Activated T-cell treated with anti-CD3 and anti-CD28 coated beads for 48 hours (primary cell): Measurements from ENCODE around the gene PSMG4.

Experiments
- DNase-seq: peaks from one replicate; pipeline ENCODE4 v3.0.0-alpha.2; 2020; ENCODE audit warnings: low read depth

The PSMG4 gene

DNA sequence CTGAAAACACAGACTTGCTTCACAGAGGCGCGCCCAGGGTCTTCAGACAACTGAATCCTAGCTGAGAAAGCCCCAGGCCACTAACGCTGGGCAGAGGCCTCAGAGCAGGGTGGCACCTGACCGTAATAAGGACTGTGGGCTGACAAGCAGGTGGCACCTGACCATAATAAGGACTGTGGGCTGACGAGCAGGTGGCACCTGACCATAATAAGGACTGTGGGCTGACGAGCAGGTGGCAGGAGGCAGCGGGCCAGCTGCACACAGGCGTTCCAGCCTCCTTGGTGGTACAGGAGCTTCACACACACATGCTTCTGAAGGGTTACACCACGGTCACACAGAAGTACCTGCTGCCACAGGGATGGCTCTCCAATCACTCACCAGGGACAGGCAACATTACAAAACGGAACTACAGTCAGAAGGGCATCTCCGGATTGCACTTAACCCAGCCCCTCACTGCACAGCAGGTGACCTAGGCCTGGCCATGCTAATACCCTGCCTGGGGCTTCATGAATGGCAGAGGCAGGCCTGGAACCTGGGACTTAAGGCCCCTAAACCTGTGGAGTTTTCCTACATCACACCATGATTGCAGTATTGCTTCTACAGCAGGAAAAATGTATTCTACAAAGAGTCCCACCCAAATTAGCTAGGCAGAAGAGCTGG lies 50.8 kb downstream of the PSMG4 start:
- no peak for DNase-seq

DNA sequence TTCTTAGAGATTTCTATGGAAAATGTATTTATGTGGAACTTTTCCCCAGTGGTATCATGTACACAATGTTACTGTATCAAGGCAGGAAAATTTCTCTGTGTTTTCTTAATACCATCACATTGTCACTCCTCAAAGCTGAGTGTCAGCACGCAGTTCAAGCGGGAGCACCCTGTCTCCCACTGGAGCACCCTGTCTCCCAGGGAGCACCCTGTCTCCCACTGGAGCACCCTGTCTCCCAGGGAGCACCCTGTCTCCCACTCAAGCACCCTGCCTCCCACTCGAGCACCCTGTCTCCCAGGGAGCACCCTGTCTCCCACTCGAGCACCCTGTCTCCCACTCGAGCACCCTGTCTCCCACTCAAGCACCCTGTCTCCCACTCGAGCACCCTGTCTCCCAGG lies 51.3 kb downstream of the PSMG4 start:
- DNase-seq = no peak

DNA sequence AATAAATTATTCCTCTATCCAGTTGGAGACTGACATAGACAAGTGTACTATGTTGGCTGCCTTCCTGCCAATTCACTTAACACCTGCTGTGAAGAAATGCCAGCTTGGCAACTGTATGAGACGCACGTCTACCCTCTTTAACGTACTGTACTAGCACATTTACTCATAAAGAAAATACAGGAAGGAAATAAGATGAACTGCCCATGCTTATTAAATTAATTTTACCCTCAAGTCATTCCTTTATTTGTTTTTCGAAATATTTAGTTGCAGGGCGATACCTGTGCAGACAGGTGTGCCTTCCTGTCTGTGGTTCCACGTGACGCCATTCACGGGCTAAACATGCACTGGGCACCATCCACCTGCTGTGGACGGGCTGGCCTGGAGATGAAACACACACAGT lies 52.0 kb downstream of the PSMG4 start:
- DNase-seq = no peak

DNA sequence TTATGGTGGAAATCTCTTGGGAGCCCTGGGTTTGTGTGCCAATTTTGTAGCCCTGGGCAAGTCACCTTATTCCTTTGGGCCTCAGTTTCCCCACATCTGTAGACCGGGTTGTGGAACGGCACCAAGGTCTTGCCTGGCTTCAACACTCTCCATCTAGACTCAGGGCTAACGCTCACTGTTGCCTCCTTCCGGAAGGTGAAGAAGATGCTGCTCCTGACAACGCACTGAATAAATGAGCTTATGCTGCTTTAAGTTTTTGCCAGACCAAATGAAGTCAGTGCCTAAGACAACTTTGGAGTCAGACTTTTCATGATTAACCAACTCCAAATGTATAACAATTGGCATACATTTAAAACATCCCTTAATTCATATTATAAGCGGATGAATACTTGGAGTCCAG lies 53.1 kb downstream of the PSMG4 start:
- no peak for DNase-seq

DNA sequence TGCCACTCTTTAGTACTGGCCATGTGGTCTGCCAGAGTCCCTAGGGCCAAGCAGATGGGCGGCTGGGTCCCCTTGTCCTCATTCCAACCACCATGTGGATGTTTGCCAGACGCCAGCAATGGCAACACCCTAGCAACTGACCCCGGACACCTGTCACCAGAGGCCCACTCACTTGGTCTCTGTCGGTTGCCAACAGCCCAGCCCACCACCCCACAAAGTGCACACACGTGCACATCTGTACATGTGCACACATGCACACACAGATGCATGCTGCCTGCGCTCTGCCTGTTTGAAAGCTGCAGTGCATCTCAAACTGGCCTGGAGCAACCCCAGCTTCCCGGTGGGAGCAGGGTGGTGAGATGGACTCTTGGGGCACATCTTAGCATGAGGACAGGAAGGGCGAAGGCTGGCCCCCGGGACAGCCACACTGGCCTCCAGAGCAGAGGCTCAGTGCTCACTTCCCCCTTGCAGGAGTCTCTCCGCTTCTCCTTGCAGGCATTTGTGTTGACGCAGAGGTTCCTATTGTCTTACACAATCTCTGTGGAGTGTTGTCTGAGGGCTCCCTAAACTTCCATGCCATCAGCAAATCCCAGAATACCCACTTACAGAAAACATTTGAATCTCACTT lies 54.0 kb downstream of the PSMG4 start:
- DNase-seq = no peak

DNA sequence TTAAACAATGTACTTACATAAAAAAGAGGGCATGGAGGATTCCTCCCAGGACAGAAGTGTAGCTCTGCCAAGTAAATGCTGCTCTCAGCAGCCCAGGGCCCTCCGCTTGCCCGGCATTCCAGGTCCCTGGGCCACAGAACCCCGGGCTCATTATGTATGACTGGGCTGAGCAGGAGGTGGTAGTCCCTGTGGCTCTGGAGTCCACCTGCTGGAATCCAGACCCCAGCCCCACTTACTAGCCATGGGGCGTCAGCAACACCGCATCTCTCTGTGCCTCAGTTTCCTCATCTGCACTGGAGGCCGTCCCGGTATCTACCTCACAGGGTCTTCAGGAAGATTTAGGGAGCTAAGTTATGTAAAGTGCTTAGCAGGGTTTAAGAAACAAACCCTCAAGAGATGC lies 55.4 kb downstream of the PSMG4 start:
- DNase-seq = no peak

DNA sequence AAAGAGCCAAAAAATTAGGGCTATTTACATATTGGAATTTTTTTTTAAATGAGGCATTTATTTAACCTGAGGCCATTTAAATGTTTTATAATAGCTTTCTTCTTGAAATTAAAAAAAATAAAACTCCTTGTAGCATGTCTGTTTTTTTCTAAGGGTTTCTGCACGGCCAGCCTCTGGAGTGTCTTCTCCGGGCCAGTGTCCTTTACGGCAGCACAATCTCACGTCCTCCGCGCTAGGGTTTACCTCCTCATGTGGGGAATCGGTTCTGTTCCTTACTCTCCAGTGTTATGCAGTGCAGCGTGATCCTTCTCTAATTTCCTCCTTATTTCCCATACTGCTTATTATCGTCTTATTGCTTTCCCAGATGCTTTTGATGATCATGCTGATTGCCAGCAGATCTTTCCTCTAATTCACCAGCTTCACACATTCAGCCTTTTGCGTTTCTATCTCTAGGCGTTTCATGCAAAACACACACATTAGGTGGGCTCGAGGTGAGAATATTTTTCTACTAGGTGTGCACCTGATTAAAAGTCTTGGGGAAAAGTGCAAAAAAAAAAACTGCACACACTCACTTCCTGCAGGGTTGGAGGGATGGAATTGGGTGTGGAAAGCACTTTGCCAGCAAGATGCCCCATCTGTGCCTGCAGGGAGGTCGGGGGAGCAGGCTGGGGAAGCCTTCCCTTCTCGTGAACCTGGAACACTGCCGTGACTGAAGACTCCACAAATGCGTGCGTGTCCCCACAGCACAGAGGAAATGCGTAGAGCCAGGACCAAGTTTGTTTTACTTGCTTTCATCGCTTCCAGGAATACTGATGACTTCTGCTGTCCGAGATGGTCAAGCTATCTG lies 56.1 kb downstream of the PSMG4 start:
- DNase-seq = no peak

DNA sequence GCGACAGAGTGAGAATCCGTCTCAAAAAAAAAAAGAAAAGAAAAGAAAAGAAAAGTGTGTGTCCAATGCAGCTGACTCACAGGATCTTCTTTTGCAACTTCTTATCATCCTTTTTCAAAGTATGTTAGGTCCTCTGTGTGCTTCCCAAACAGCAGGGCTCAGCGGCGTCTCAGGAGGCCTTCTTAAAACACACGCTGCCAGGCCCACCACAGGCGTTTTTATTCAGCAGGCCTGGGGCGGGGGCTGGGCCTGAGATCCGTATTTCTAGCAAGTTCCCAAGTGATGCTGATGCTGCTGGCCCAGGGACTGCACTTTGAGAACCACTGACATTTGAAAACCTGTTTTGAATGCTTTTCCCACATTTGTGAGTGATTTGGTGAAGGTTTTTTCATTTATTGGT lies 57.1 kb downstream of the PSMG4 start:
- DNase-seq = no peak

DNA sequence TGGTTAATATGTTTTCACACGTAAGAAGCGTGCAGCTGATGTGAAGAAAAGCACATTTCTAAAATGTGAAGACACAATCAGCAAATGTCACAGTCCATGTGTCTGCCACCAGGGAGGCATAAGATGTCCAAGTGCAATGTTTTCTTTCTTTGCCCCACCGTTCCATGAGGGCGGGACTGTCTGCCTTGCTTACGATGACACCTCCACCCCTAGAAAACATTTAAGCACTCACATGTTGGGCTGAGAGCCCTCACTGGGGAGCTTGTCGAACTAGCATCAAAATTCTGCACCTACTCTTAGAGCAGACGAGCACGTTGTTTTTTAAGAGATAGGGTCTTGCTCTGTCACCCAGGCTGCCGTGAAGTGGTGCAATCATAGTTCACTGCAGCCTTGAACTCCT lies 57.6 kb downstream of the PSMG4 start:
- DNase-seq = no peak

DNA sequence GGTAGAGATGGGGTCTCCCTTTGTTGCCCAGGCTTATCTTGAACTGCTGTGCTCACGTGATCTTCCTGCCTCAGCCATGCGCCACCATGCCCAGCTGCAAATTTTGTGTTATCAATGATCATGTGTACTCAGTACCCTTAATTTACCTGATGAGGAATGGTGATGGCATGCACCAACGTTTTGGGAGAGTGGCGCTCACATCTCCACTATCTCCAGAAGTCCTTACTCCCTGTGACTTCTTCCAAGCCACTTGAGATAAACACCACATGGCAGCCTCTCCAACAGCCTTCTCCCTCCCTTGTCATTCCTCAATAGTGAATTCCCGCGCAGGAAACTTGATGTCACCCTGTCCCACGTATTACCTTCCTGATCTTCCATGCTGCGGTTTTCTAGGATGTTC lies 58.1 kb downstream of the PSMG4 start:
- no peak for DNase-seq
